ENCODE measurements around the gene GPER1.

DNA sequence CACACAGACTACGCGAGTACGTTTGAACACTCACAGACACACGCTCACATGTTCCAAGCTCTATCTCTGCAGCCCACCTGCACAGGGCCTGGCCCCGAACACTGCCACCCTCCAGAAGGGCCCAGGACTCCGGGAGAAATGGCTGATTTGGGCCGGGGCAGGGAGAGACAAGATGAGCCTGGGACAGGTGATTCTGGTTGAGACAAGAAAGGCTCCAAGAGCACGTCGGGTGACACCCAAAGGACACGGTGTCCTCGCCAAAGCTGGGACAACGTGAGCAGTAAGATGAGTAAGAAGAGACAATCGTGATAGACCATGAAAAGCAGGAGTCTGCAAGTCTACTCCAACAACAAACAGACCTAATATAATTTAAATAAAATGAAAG, 9.2 kb downstream of the GPER1 start:
- TF ChIP-seq EZH2phosphoT487 (IDR thresholded peaks at IDR 0.05) (no peak), EZH2 (IDR thresholded peaks at IDR 0.05) (no peak)
- TF ChIP-seq, protein P1, sequence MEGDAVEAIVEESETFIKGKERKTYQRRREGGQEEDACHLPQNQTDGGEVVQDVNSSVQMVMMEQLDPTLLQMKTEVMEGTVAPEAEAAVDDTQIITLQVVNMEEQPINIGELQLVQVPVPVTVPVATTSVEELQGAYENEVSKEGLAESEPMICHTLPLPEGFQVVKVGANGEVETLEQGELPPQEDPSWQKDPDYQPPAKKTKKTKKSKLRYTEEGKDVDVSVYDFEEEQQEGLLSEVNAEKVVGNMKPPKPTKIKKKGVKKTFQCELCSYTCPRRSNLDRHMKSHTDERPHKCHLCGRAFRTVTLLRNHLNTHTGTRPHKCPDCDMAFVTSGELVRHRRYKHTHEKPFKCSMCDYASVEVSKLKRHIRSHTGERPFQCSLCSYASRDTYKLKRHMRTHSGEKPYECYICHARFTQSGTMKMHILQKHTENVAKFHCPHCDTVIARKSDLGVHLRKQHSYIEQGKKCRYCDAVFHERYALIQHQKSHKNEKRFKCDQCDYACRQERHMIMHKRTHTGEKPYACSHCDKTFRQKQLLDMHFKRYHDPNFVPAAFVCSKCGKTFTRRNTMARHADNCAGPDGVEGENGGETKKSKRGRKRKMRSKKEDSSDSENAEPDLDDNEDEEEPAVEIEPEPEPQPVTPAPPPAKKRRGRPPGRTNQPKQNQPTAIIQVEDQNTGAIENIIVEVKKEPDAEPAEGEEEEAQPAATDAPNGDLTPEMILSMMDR (IDR thresholded peaks at IDR 0.05): no peak
